ENCODE results near the gene CCNF.

DNA sequence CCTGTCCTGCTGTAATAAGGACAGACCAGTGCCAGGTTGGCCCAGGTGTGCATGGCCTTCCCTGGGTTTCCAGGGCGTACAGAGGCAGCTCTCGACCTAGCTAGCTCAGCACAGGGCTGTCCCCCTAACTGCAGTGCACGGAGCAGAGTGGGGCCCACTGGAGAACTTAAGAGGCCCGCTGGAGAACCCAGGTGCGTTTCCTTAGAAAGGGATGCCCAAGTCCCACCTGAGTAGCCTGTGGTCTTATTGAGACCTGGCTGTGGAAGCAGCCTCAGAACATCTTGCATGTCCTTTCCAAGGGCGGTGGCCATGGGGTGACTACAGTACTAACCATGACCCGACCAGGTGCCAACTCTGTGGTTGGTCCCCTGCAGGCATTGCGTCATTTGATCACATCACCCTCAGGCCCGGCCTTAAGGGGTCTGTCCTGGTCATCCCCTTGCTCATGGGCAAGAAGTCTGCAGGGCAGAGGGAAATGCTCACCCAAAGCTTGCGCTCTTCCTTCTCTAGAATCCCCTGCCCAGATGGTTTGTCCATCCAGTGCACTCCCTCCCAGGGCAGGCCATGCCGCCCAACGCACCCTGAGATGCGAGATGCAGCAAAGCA is 3.3 kb upstream of the CCNF start:
- no peak for TF ChIP-seq EZH2 (IDR thresholded peaks at IDR 0.05)
- TF ChIP-seq, protein P1, sequence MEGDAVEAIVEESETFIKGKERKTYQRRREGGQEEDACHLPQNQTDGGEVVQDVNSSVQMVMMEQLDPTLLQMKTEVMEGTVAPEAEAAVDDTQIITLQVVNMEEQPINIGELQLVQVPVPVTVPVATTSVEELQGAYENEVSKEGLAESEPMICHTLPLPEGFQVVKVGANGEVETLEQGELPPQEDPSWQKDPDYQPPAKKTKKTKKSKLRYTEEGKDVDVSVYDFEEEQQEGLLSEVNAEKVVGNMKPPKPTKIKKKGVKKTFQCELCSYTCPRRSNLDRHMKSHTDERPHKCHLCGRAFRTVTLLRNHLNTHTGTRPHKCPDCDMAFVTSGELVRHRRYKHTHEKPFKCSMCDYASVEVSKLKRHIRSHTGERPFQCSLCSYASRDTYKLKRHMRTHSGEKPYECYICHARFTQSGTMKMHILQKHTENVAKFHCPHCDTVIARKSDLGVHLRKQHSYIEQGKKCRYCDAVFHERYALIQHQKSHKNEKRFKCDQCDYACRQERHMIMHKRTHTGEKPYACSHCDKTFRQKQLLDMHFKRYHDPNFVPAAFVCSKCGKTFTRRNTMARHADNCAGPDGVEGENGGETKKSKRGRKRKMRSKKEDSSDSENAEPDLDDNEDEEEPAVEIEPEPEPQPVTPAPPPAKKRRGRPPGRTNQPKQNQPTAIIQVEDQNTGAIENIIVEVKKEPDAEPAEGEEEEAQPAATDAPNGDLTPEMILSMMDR (IDR thresholded peaks at IDR 0.05): no peak
